HS-5 (cell line): ENCODE measurements around the gene PWWP2B.
"Not testable (repeated sequence)": the region's sequence is repeated elsewhere in the genome, so short reads cannot be mapped to it uniquely, and the experiment has no call there.

Experiments
- DNase-seq: peaks from one replicate; pipeline ENCODE4 v3.0.0-alpha.2; 2012; ENCODE audit warnings: low read depth

PWWP2B gene

GRCh38 chr10:132381741-132382140, 15.3 kb upstream of the PWWP2B start:
- DNase-seq, result no peak

- peak; percentile 72 for DNase-seq
Measured at GRCh38 chr10:132382231-132382922, 14.6 kb upstream of the PWWP2B start.

- no peak for DNase-seq
Measured at GRCh38 chr10:132383101-132383500, 13.9 kb upstream of the PWWP2B start.

GRCh38 chr10:132383751-132384196, 13.2 kb upstream of the PWWP2B start:
- DNase-seq, result no peak

- DNase-seq, result no peak
Measured at GRCh38 chr10:132384618-132385388, 12.2 kb upstream of the PWWP2B start.

- no peak for DNase-seq
Measured at GRCh38 chr10:132385389-132385667, 11.7 kb upstream of the PWWP2B start.

GRCh38 chr10:132385721-132386418, 11.1 kb upstream of the PWWP2B start:
- no peak for DNase-seq

- DNase-seq, result no peak
Measured at GRCh38 chr10:132386419-132386831, 10.6 kb upstream of the PWWP2B start.

- DNase-seq, result not testable (repeated sequence)
Measured at GRCh38 chr10:132386896-132387295, 10.1 kb upstream of the PWWP2B start.

GRCh38 chr10:132387764-132388210, 9.2 kb upstream of the PWWP2B start:
- no peak for DNase-seq

GRCh38 chr10:132388891-132389432, 8.0 kb upstream of the PWWP2B start:
- no peak for DNase-seq

GRCh38 chr10:132389433-132390169, 7.4 kb upstream of the PWWP2B start:
- no peak for DNase-seq

- no peak for DNase-seq
Measured at GRCh38 chr10:132390170-132390920, 6.7 kb upstream of the PWWP2B start.

GRCh38 chr10:132390921-132391675, 5.9 kb upstream of the PWWP2B start:
- no peak for DNase-seq

- no peak for DNase-seq
Measured at GRCh38 chr10:132391676-132392020, 5.4 kb upstream of the PWWP2B start.

GRCh38 chr10:132392184-132392800, 4.7 kb upstream of the PWWP2B start:
- DNase-seq, result no peak

GRCh38 chr10:132392811-132393694, 3.9 kb upstream of the PWWP2B start:
- peak; percentile 26 for DNase-seq

GRCh38 chr10:132393695-132394181, 3.3 kb upstream of the PWWP2B start:
- DNase-seq, result no peak
